Measurements from ENCODE around the gene HSBP1L1. TPM values are rescaled to one million over a fixed set of nuclear protein-coding genes. Genes with fewer than 3 reads are reported as not detected.

The HSBP1L1 gene
- polyA plus RNA-seq, 1 of the 3 experiments (the other 2 are of a cell fraction): 7.4 TPM

- H3K9me2 ChIP-seq: no peaks in the 10 kb centered on the region
- H3K36me3 ChIP-seq (replicated peaks in 1 of 2; ENCODE audit: control insufficient read depth in 1 of 2, insufficient read depth in 2 of 2, low read length in 1 of 2): peaks cover 0 to 3% of the 10 kb centered on the region in 2 experiments
- WGBS (ENCODE audit: low lambda C conversion rate): 68% methylated on average over 36 of the region's 43 CpGs
- H3F3A ChIP-seq (replicated peaks; ENCODE audit: insufficient read depth): no peaks in the 10 kb centered on the region
- H3K9me3 ChIP-seq: no peaks in the 10 kb centered on the region
- TF ChIP-seq EZH2phosphoT487 (IDR thresholded peaks at IDR 0.05; ENCODE audit: borderline replicate concordance, low read depth) (no peak), SIN3A (IDR thresholded peaks at IDR 0.05; ENCODE audit: borderline replicate concordance, low read depth, low read length) (no peak), NRF1 (IDR thresholded peaks at IDR 0.05; ENCODE audit: low read depth, low read length) (no peak), MXI1 (IDR thresholded peaks at IDR 0.05; ENCODE audit: low read depth, low read length) (no peak), TEAD4 (IDR thresholded peaks at IDR 0.05; ENCODE audit: borderline replicate concordance, insufficient read depth) (no peak), MAX (IDR thresholded peaks at IDR 0.05; ENCODE audit: low read depth) (no peak), TCF12 (IDR thresholded peaks at IDR 0.05) (no peak), USF1 (IDR thresholded peaks at IDR 0.05; ENCODE audit: borderline replicate concordance, low read depth) (no peak), RXRA (IDR thresholded peaks at IDR 0.05; ENCODE audit: borderline replicate concordance, low read depth) (no peak), PBX3 (IDR thresholded peaks at IDR 0.05) (no peak), YY1 (IDR thresholded peaks at IDR 0.05; ENCODE audit: low read depth) (no peak), GATA2 (CRISPR knock-in tag; IDR thresholded peaks at IDR 0.05) (no peak), CHD2 (IDR thresholded peaks at IDR 0.05; ENCODE audit: low read length, partially characterized antibody) (no peak), POLR2AphosphoS5 (IDR thresholded peaks at IDR 0.05; ENCODE audit: low read depth, low read length) (no peak)
- H3K4me1 ChIP-seq (ENCODE audit: control insufficient read depth in 1 of 2, insufficient read depth in 2 of 2, low read depth in 1 of 2, low read length in 1 of 2): peaks cover 4 to 5% of the 10 kb centered on the region in 2 experiments; a peak in 1 of 4 replicates
- peak overlapping the region; percentile 64; the same call in 1 of the 2 replicates for H3K9ac ChIP-seq
- no peak for DNase-seq
- no peaks in the 10 kb centered on the region for H3K27me3 ChIP-seq (ENCODE audit: insufficient read depth)
- H3K79me2 ChIP-seq (ENCODE audit: insufficient read depth): peaks cover 33% of the 10 kb centered on the region
- H3K4me2 ChIP-seq: peak overlapping the region; percentile 96
- ChIA-PET CTCF (interaction anchor here (1.0 kb wide), 1 partner anchor 82 kb away, joined by 3 read pairs; no protein-coding TSS in a partner anchor), POLR2A (interaction anchor here (1.1 kb wide), 1 partner anchor 36 kb away, joined by 4 read pairs; no protein-coding TSS in a partner anchor)
- H4K20me1 ChIP-seq (ENCODE audit: insufficient read depth): peaks cover 13% of the 10 kb centered on the region; the same call in 1 of the 2 replicates
- H2AFZ ChIP-seq (ENCODE audit: low read depth): peak overlapping the region; percentile 96; the same call in 1 of the 2 replicates
- peak overlapping the region; percentile 67 to 77 for H3K4me3 ChIP-seq (ENCODE audit: low read depth in 2 of 2, low read length in 1 of 2)
- H3K27ac ChIP-seq (ENCODE audit: low read depth in 2 of 2, low read length in 1 of 2): no peak overlapping the region
Observed at GRCh38 chr18:79952456-79952995, 11.9 kb upstream of the HSBP1L1 start.

GRCh38 chr18:79952996-79953559 is 11.4 kb upstream of the HSBP1L1 start:
- no peaks in the 10 kb centered on the region for H3F3A ChIP-seq (replicated peaks; ENCODE audit: insufficient read depth)
- TF ChIP-seq MEF2A (IDR thresholded peaks at IDR 0.05; ENCODE audit: borderline replicate concordance, low read depth): no peak
- TF ChIP-seq MXI1 (IDR thresholded peaks at IDR 0.05; ENCODE audit: low read depth, low read length): no peak
- TF ChIP-seq GATA2 (CRISPR knock-in tag; IDR thresholded peaks at IDR 0.05): no peak
- no peak for TF ChIP-seq USF1 (IDR thresholded peaks at IDR 0.05; ENCODE audit: borderline replicate concordance, low read depth)
- no peak for TF ChIP-seq RCOR1 (IDR thresholded peaks at IDR 0.05; ENCODE audit: low read length)
- POLR2A ChIA-PET: no interaction called here
- no peak overlapping the region for H3K27ac ChIP-seq (ENCODE audit: low read depth in 2 of 2, low read length in 1 of 2)
- peaks cover 13% of the 10 kb centered on the region; the same call in 1 of the 2 replicates for H4K20me1 ChIP-seq (ENCODE audit: insufficient read depth)
- H3K9me2 ChIP-seq: no peaks in the 10 kb centered on the region
- peaks cover 4 to 5% of the 10 kb centered on the region in 2 experiments; a peak in 1 of 4 replicates for H3K4me1 ChIP-seq (ENCODE audit: control insufficient read depth in 1 of 2, insufficient read depth in 2 of 2, low read depth in 1 of 2, low read length in 1 of 2)
- H3K4me3 ChIP-seq (ENCODE audit: low read depth in 2 of 2, low read length in 1 of 2): no peak overlapping the region
- CTCF ChIA-PET: no interaction called here
- H3K9ac ChIP-seq: no peak overlapping the region
- no peaks in the 10 kb centered on the region for H3K27me3 ChIP-seq (ENCODE audit: insufficient read depth)
- H3K4me2 ChIP-seq: no peak overlapping the region
- no peaks in the 10 kb centered on the region for H3K9me3 ChIP-seq
- peaks cover 0 to 3% of the 10 kb centered on the region in 2 experiments for H3K36me3 ChIP-seq (replicated peaks in 1 of 2; ENCODE audit: control insufficient read depth in 1 of 2, insufficient read depth in 2 of 2, low read length in 1 of 2)
- H2AFZ ChIP-seq (ENCODE audit: low read depth): no peak overlapping the region
- H3K79me2 ChIP-seq (ENCODE audit: insufficient read depth): peaks cover 27% of the 10 kb centered on the region
- 96% methylated on average over 18 of the region's 24 CpGs for WGBS (ENCODE audit: low lambda C conversion rate)
- no peak for DNase-seq
